ENCODE measurements around the gene LAMA2.
"Not testable (repeated sequence)": the region's sequence is repeated elsewhere in the genome, so short reads cannot be mapped to it uniquely, and the experiment has no call there.

Gene LAMA2

GRCh38 chr6:129141499-129141898 lies 258.6 kb downstream of the LAMA2 start:
- H3K9ac ChIP-seq (ENCODE audit: low read length), result no peak overlapping the region
- no peaks in the 10 kb centered on the region for H3K36me3 ChIP-seq (ENCODE audit: control insufficient read depth, insufficient read depth, low read length)
- no peaks in the 10 kb centered on the region for H3K9me3 ChIP-seq (ENCODE audit: control insufficient read depth, low read length)
- no peaks in the 10 kb centered on the region for H3K4me1 ChIP-seq (ENCODE audit: control insufficient read depth, insufficient read depth, low read length)
- H3K4me3 ChIP-seq (ENCODE audit: low read length), result no peak overlapping the region
- no peaks in the 10 kb centered on the region for H3K27me3 ChIP-seq (ENCODE audit: control insufficient read depth, insufficient read depth, low read length)

- H3K36me3 ChIP-seq (ENCODE audit: control insufficient read depth, insufficient read depth, low read length), result no peaks in the 10 kb centered on the region
Measured at GRCh38 chr6:129146902-129147301, 264.0 kb downstream of the LAMA2 start.

GRCh38 chr6:129150507-129150906 lies 267.6 kb downstream of the LAMA2 start:
- Histone ChIP-seq H3K4me3 (ENCODE audit: low read length) (no peak overlapping the region), H3K9me3 (ENCODE audit: control insufficient read depth, low read length) (no peaks in the 10 kb centered on the region), H3K9ac (ENCODE audit: low read length) (no peak overlapping the region), H3K4me1 (ENCODE audit: control insufficient read depth, insufficient read depth, low read length) (no peaks in the 10 kb centered on the region), H3K36me3 (ENCODE audit: control insufficient read depth, insufficient read depth, low read length) (no peaks in the 10 kb centered on the region), H3K27me3 (ENCODE audit: control insufficient read depth, insufficient read depth, low read length) (no peaks in the 10 kb centered on the region)

More at GRCh38 chr6:129146902-129147301, 264.0 kb downstream of the LAMA2 start:
- H3K9me3 ChIP-seq (ENCODE audit: control insufficient read depth, low read length), result no peaks in the 10 kb centered on the region
- H3K4me1 ChIP-seq (ENCODE audit: control insufficient read depth, insufficient read depth, low read length), result no peaks in the 10 kb centered on the region
- H3K4me3 ChIP-seq (ENCODE audit: low read length), result no peak overlapping the region
- H3K9ac ChIP-seq (ENCODE audit: low read length), result no peak overlapping the region
- H3K27me3 ChIP-seq (ENCODE audit: control insufficient read depth, insufficient read depth, low read length), result no peaks in the 10 kb centered on the region

- Histone ChIP-seq H3K4me3 (ENCODE audit: low read length) (no peak overlapping the region), H3K36me3 (ENCODE audit: control insufficient read depth, insufficient read depth, low read length) (no peaks in the 10 kb centered on the region), H3K4me1 (ENCODE audit: control insufficient read depth, insufficient read depth, low read length) (no peaks in the 10 kb centered on the region), H3K9me3 (ENCODE audit: control insufficient read depth, low read length) (no peaks in the 10 kb centered on the region), H3K27me3 (ENCODE audit: control insufficient read depth, insufficient read depth, low read length) (no peaks in the 10 kb centered on the region), H3K9ac (ENCODE audit: low read length) (no peak overlapping the region)
Measured at GRCh38 chr6:129153257-129153656, 270.3 kb downstream of the LAMA2 start.

GRCh38 chr6:129159242-129159641 lies 276.3 kb downstream of the LAMA2 start:
- not testable (repeated sequence) for H3K36me3 ChIP-seq (ENCODE audit: control insufficient read depth, insufficient read depth, low read length); H3K27me3 ChIP-seq (ENCODE audit: control insufficient read depth, insufficient read depth, low read length); H3K4me3 ChIP-seq (ENCODE audit: low read length); H3K9me3 ChIP-seq (ENCODE audit: control insufficient read depth, low read length); H3K9ac ChIP-seq (ENCODE audit: low read length); H3K4me1 ChIP-seq (ENCODE audit: control insufficient read depth, insufficient read depth, low read length)

- Histone ChIP-seq H3K36me3 (ENCODE audit: control insufficient read depth, insufficient read depth, low read length) (no peaks in the 10 kb centered on the region), H3K9me3 (ENCODE audit: control insufficient read depth, low read length) (no peaks in the 10 kb centered on the region), H3K4me1 (ENCODE audit: control insufficient read depth, insufficient read depth, low read length) (no peaks in the 10 kb centered on the region), H3K9ac (ENCODE audit: low read length) (no peak overlapping the region), H3K27me3 (ENCODE audit: control insufficient read depth, insufficient read depth, low read length) (no peaks in the 10 kb centered on the region), H3K4me3 (ENCODE audit: low read length) (no peak overlapping the region)
Measured at GRCh38 chr6:129162605-129163004, 279.7 kb downstream of the LAMA2 start.

GRCh38 chr6:129163551-129163950 lies 280.6 kb downstream of the LAMA2 start:
- H3K36me3 ChIP-seq (ENCODE audit: control insufficient read depth, insufficient read depth, low read length), result no peaks in the 10 kb centered on the region
- no peaks in the 10 kb centered on the region for H3K27me3 ChIP-seq (ENCODE audit: control insufficient read depth, insufficient read depth, low read length)
- no peaks in the 10 kb centered on the region for H3K4me1 ChIP-seq (ENCODE audit: control insufficient read depth, insufficient read depth, low read length)
- H3K4me3 ChIP-seq (ENCODE audit: low read length), result no peak overlapping the region
- no peak overlapping the region for H3K9ac ChIP-seq (ENCODE audit: low read length)
- no peaks in the 10 kb centered on the region for H3K9me3 ChIP-seq (ENCODE audit: control insufficient read depth, low read length)

GRCh38 chr6:129164032-129164431 lies 281.1 kb downstream of the LAMA2 start:
- H3K4me3 ChIP-seq (ENCODE audit: low read length), result no peak overlapping the region
- no peaks in the 10 kb centered on the region for H3K27me3 ChIP-seq (ENCODE audit: control insufficient read depth, insufficient read depth, low read length)
- no peaks in the 10 kb centered on the region for H3K9me3 ChIP-seq (ENCODE audit: control insufficient read depth, low read length)
- H3K9ac ChIP-seq (ENCODE audit: low read length), result no peak overlapping the region
- H3K4me1 ChIP-seq (ENCODE audit: control insufficient read depth, insufficient read depth, low read length), result no peaks in the 10 kb centered on the region
- H3K36me3 ChIP-seq (ENCODE audit: control insufficient read depth, insufficient read depth, low read length), result no peaks in the 10 kb centered on the region

- not testable (repeated sequence) for H3K4me3 ChIP-seq (ENCODE audit: low read length); H3K9ac ChIP-seq (ENCODE audit: low read length); H3K27me3 ChIP-seq (ENCODE audit: control insufficient read depth, insufficient read depth, low read length); H3K4me1 ChIP-seq (ENCODE audit: control insufficient read depth, insufficient read depth, low read length); H3K36me3 ChIP-seq (ENCODE audit: control insufficient read depth, insufficient read depth, low read length); H3K9me3 ChIP-seq (ENCODE audit: control insufficient read depth, low read length)
Measured at GRCh38 chr6:129172279-129172995, 289.5 kb downstream of the LAMA2 start.

GRCh38 chr6:129175066-129175465 lies 292.1 kb downstream of the LAMA2 start:
- Histone ChIP-seq H3K4me3 (ENCODE audit: low read length) (no peak overlapping the region), H3K9ac (ENCODE audit: low read length) (no peak overlapping the region), H3K36me3 (ENCODE audit: control insufficient read depth, insufficient read depth, low read length) (no peaks in the 10 kb centered on the region), H3K4me1 (ENCODE audit: control insufficient read depth, insufficient read depth, low read length) (no peaks in the 10 kb centered on the region), H3K27me3 (ENCODE audit: control insufficient read depth, insufficient read depth, low read length) (no peaks in the 10 kb centered on the region), H3K9me3 (ENCODE audit: control insufficient read depth, low read length) (no peaks in the 10 kb centered on the region)

- Histone ChIP-seq H3K9me3 (ENCODE audit: control insufficient read depth, low read length) (no peaks in the 10 kb centered on the region), H3K27me3 (ENCODE audit: control insufficient read depth, insufficient read depth, low read length) (no peaks in the 10 kb centered on the region), H3K36me3 (ENCODE audit: control insufficient read depth, insufficient read depth, low read length) (no peaks in the 10 kb centered on the region), H3K9ac (ENCODE audit: low read length) (no peak overlapping the region), H3K4me1 (ENCODE audit: control insufficient read depth, insufficient read depth, low read length) (no peaks in the 10 kb centered on the region), H3K4me3 (ENCODE audit: low read length) (no peak overlapping the region)
Measured at GRCh38 chr6:129177801-129178200, 294.9 kb downstream of the LAMA2 start.

GRCh38 chr6:129179283-129179682 lies 296.3 kb downstream of the LAMA2 start:
- no peaks in the 10 kb centered on the region for H3K27me3 ChIP-seq (ENCODE audit: control insufficient read depth, insufficient read depth, low read length)

GRCh38 chr6:129181001-129181400 lies 298.1 kb downstream of the LAMA2 start:
- H3K27me3 ChIP-seq (ENCODE audit: control insufficient read depth, insufficient read depth, low read length), result no peaks in the 10 kb centered on the region
- H3K9me3 ChIP-seq (ENCODE audit: control insufficient read depth, low read length), result no peaks in the 10 kb centered on the region
- no peak overlapping the region for H3K4me3 ChIP-seq (ENCODE audit: low read length)
- H3K36me3 ChIP-seq (ENCODE audit: control insufficient read depth, insufficient read depth, low read length), result no peaks in the 10 kb centered on the region
- no peak overlapping the region for H3K9ac ChIP-seq (ENCODE audit: low read length)
- H3K4me1 ChIP-seq (ENCODE audit: control insufficient read depth, insufficient read depth, low read length), result no peaks in the 10 kb centered on the region

More at GRCh38 chr6:129179283-129179682, 296.3 kb downstream of the LAMA2 start:
- Histone ChIP-seq H3K36me3 (ENCODE audit: control insufficient read depth, insufficient read depth, low read length) (no peaks in the 10 kb centered on the region), H3K4me1 (ENCODE audit: control insufficient read depth, insufficient read depth, low read length) (no peaks in the 10 kb centered on the region), H3K4me3 (ENCODE audit: low read length) (no peak overlapping the region), H3K9ac (ENCODE audit: low read length) (no peak overlapping the region), H3K9me3 (ENCODE audit: control insufficient read depth, low read length) (no peaks in the 10 kb centered on the region)
